HepG2 (cell line): Measurements from ENCODE around the gene TRMT112. TPM values are rescaled to one million over a fixed set of nuclear protein-coding genes. Genes with fewer than 3 reads are reported as not detected.
A peak's percentile ranks its signal among the peaks of the same experiment; 100 is the strongest.

Experiments
- AGO1 ChIP-seq: fragments of 200-400 bp; formaldehyde crosslinking; IDR thresholded peaks from 2 replicates; pipeline ENCODE4 v1.6.1; 2017; ENCODE audit warnings: mild to moderate bottlenecking, low read depth, low read length, moderate library complexity; ENCODE audit not compliant: poor library complexity, severe bottlenecking
- BCL6 ChIP-seq: IDR thresholded peaks from 2 replicates; pipeline ENCODE4 v1.6.1; 2016; ENCODE audit warnings: missing genetic modification reagents, missing compliant biosample characterization
- EED ChIP-seq: sonication (generic); formaldehyde crosslinking; IDR thresholded peaks from 2 replicates; pipeline ENCODE4 v1.5.0; 2020; ENCODE audit warnings: mild to moderate bottlenecking, missing genetic modification reagents
- GTF3A ChIP-seq: sonication (generic); formaldehyde crosslinking; conservative IDR thresholded peaks from 2 replicates; pipeline ENCODE4 v1.4.0; 2020; ENCODE audit warnings: mild to moderate bottlenecking, missing genetic modification reagents
- NFATC3 ChIP-seq: sonication (generic); formaldehyde crosslinking; IDR thresholded peaks from 2 replicates; pipeline ENCODE4 v1.5.1; 2020; ENCODE audit warnings: mild to moderate bottlenecking, missing genetic modification reagents
- RELA ChIP-seq: sonication (generic); formaldehyde crosslinking; IDR thresholded peaks from 2 replicates; pipeline ENCODE4 v1.4.0; 2020; ENCODE audit warnings: missing genetic modification reagents
- SNRNP70 ChIP-seq: fragments of 200-400 bp; formaldehyde crosslinking; IDR thresholded peaks from 2 replicates; pipeline ENCODE4 v1.6.1; 2017; ENCODE audit warnings: mild to moderate bottlenecking, low read depth, low read length, moderate library complexity
- TCF12 ChIP-seq, 2 experiments: fragments of 450-650 bp in 1 of 2; sonication (generic) in 1 of 2; formaldehyde crosslinking in 1 of 2; IDR thresholded peaks; 2 replicates each; pipeline versions ENCODE4 v1.6.1 to v1.8.0; 2017 to 2022; ENCODE audit warnings: antibody characterized with exemption in 1 of 2, mild to moderate bottlenecking in 1 of 2, missing genetic modification reagents in 1 of 2, moderate library complexity in 1 of 2
- ZHX1 ChIP-seq: sonication (generic); formaldehyde crosslinking; IDR thresholded peaks from 2 replicates; pipeline ENCODE4 v1.8.1; 2022; ENCODE audit warnings: low read depth, mild to moderate bottlenecking, missing genetic modification reagents
- ZNF207 ChIP-seq: fragments of 450-650 bp; IDR thresholded peaks from 2 replicates; pipeline ENCODE4 v1.6.1; 2016; ENCODE audit warnings: antibody characterized with exemption, borderline replicate concordance
- ZNF350 ChIP-seq: sonication (generic); formaldehyde crosslinking; IDR thresholded peaks from 2 replicates; pipeline ENCODE4 v1.4.0; 2020; ENCODE audit warnings: mild to moderate bottlenecking, low read depth, missing genetic modification reagents, borderline replicate concordance
- ZXDC ChIP-seq: sonication (generic); formaldehyde crosslinking; IDR thresholded peaks from 2 replicates; pipeline ENCODE4 v1.5.0; 2020; ENCODE audit warnings: mild to moderate bottlenecking, missing genetic modification reagents
- polyA plus RNA-seq, 8 experiments: library from polyadenylated mRNA; depleted of rRNA in 3 of 8; stranded (reverse) in 7 of 8; unstranded in 1 of 8; fragments of >200 nt; fragmentation: Illumina TruSeq in 4 of 8; extraction: Trizol in 4 of 8; gene quantifications; 2 replicates each; pipeline versions ENCODE4 v1.2.1 to v1.2.3, GENCODE V29; 2011 to 2016; ENCODE audit warnings: low read depth in 4 of 8, missing spikeins in 1 of 8, mixed read lengths in 1 of 8; ENCODE audit not compliant: insufficient read depth in 1 of 8
- total RNA-seq, 5 experiments: library from RNA; depleted of rRNA; stranded (reverse); fragments of >200 nt; fragmentation: Illumina TruSeq; extraction: Trizol; gene quantifications; 2 replicates each; pipeline ENCODE4 v1.2.3, GENCODE V29; 2016; ENCODE audit warnings: low read depth in 1 of 5
- TF ChIP-seq, protein P1 (sequence below): sonication (generic); formaldehyde crosslinking; IDR thresholded peaks from 2 replicates; pipeline ENCODE4 v1.4.0; 2020; ENCODE audit warnings: missing genetic modification reagents, mild to moderate bottlenecking, borderline replicate concordance
- TF ChIP-seq, protein P2 (sequence below): sonication (generic); formaldehyde crosslinking; IDR thresholded peaks from 2 replicates; pipeline ENCODE4 v1.4.0; 2020; ENCODE audit warnings: missing genetic modification reagents

The TRMT112 gene
- total and polyA plus RNA-seq, 2 of the 13 experiments (the other 11 are each of a cell fraction or from before 2014, with no cell fraction given): 186 to 409 TPM

DNA sequence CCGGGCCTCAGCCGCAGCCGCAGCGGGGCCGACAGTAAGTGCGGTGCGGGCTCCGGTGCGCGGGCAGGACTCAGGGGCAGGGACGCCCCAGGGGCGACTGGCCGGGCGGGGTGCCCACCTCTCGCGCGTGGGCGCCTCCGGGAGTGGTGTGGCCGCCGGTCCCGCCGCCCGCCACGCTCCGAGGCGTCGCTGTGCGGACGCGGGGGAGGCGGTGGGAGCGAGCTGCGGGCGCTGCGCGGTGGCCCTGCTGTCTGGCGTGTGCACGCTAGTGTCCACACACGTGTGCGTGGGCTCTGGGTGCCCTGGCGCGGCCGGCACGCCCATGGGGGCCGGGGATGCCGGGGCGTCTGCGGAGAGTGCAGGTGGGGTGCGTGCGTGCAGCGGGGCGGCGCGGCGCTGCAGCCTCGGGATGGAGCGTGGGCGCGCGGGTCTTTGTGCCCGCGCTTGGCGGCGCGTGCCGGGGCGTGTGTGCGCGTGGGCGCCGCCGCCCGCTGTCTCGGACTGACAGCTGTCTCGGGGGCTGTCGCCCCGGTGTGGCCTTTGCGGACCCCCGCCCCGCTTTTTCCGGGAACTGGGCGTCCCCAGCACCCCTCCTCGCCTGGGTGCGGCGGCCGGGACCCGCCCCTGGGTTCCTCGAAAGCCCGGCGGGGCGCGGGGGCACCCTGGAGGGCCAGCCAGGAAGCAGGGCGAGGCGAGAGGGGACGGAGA is 25.5 kb downstream of the TRMT112 start (continued):
- TF ChIP-seq ZXDC (CRISPR knock-in tag): no peak
- no peak for TF ChIP-seq ZNF207
- no peak for TF ChIP-seq TCF12 (IDR thresholded peaks at IDR 0.05)
- no peak for TF ChIP-seq TCF12 (CRISPR knock-in tag; IDR thresholded peaks at IDR 0.05)
- TF ChIP-seq AGO1: no peak
- no peak for TF ChIP-seq ZHX1 (CRISPR knock-in tag)
- TF ChIP-seq, protein P1, sequence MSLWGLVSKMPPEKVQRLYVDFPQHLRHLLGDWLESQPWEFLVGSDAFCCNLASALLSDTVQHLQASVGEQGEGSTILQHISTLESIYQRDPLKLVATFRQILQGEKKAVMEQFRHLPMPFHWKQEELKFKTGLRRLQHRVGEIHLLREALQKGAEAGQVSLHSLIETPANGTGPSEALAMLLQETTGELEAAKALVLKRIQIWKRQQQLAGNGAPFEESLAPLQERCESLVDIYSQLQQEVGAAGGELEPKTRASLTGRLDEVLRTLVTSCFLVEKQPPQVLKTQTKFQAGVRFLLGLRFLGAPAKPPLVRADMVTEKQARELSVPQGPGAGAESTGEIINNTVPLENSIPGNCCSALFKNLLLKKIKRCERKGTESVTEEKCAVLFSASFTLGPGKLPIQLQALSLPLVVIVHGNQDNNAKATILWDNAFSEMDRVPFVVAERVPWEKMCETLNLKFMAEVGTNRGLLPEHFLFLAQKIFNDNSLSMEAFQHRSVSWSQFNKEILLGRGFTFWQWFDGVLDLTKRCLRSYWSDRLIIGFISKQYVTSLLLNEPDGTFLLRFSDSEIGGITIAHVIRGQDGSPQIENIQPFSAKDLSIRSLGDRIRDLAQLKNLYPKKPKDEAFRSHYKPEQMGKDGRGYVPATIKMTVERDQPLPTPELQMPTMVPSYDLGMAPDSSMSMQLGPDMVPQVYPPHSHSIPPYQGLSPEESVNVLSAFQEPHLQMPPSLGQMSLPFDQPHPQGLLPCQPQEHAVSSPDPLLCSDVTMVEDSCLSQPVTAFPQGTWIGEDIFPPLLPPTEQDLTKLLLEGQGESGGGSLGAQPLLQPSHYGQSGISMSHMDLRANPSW (CRISPR knock-in tag): no peak
- peak; percentile 93 for TF ChIP-seq BCL6 (CRISPR knock-in tag)
- TF ChIP-seq NFATC3 (CRISPR knock-in tag): no peak
- TF ChIP-seq, protein P2, sequence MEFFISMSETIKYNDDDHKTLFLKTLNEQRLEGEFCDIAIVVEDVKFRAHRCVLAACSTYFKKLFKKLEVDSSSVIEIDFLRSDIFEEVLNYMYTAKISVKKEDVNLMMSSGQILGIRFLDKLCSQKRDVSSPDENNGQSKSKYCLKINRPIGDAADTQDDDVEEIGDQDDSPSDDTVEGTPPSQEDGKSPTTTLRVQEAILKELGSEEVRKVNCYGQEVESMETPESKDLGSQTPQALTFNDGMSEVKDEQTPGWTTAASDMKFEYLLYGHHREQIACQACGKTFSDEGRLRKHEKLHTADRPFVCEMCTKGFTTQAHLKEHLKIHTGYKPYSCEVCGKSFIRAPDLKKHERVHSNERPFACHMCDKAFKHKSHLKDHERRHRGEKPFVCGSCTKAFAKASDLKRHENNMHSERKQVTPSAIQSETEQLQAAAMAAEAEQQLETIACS (CRISPR knock-in tag): 0 out of 2 replicates have a peak, but pooled peaks have one; percentile 47
- TF ChIP-seq SNRNP70: no peak
- no peak for TF ChIP-seq RELA (CRISPR knock-in tag)
- TF ChIP-seq ZNF350: no peak
- TF ChIP-seq EED (CRISPR knock-in tag): peak; percentile 35; the same call in 1 of the 2 replicates
- no peak for TF ChIP-seq GTF3A (CRISPR knock-in tag)
